Measurements from ENCODE around the gene EFCAB6.

The EFCAB6 gene

GRCh38 chr22:43637275-43638260 is 174.5 kb downstream of the EFCAB6 start:
- no peak for DNase-seq (ENCODE audit: low read depth)

DNA sequence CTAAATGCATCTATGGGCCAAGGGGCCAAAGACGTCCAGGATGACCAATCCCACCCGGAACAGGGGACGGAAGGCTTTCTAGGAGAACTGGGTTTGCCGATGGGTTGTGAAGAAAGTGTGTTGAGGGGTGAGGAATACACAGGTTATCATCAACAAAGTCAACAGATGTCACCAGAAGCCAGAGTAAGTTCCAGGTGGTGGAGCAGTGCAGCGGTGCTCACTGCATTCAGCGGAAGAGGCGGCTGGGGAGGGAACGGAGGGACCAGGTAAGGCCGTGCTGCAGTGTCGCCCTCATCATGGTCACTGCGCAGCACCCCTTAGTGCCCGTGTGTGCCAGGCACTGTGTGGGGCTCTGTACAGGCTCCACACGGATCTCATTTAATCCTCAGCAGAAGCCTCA is 176.0 kb downstream of the EFCAB6 start:
- DNase-seq (ENCODE audit: low read depth): no peak

GRCh38 chr22:43635101-43635500 is 177.0 kb downstream of the EFCAB6 start:
- no peak for DNase-seq (ENCODE audit: low read depth)

GRCh38 chr22:43634316-43634715 is 177.8 kb downstream of the EFCAB6 start:
- DNase-seq (ENCODE audit: low read depth): no peak

DNA sequence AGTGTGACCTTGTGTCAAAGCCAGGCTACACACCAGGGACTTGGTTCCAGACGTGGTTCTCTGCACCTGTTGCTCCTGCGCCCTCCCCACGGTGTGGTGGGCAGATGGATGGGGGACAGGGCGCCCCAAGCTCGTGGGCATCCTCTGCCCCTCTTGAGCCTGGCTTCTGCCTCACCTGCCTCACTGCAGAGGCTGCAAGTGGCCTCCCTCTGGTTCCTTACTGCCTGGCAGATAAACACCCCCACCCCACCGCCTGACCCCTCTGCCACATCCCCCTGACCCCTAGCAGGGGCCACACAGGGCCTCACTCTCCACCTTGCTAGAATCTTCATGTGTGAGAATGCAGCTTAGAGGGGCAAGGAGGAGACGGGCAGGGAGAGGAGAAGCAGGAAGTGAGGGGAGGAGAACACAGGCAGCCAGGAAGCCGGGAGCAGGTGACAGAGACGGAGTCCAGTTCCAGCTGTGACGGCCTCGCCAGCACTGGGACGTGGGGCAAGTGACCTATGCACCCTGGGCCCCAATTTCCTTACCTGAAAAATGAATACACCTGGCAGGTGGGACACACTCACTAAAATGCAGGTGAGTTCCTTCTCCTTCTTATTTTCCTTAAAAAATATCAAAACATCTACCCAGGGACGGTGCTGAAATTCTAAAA is 178.3 kb downstream of the EFCAB6 start:
- DNase-seq (ENCODE audit: low read depth): no peak

GRCh38 chr22:43631846-43632245 is 180.3 kb downstream of the EFCAB6 start:
- DNase-seq (ENCODE audit: low read depth): no peak

DNA sequence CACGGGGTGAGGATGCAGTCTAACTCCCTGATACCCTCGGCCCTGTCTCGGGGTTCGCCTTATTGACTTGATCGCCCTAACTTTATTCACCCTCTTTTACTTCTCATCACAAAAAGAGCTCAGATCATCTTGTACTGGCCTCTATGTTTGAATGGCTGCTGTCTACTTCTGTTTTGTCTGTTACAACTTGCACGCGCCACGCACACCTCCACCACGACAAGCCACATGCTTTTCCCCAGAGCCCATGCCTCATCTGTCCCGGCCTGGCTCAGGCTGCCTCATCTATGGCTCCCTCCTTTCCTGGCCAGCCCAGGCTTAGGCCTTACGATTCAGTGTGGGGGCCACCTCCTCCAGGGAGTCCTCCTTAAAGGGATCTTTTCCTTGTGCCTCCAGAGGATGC is 180.9 kb downstream of the EFCAB6 start:
- DNase-seq (ENCODE audit: low read depth): no peak

DNA sequence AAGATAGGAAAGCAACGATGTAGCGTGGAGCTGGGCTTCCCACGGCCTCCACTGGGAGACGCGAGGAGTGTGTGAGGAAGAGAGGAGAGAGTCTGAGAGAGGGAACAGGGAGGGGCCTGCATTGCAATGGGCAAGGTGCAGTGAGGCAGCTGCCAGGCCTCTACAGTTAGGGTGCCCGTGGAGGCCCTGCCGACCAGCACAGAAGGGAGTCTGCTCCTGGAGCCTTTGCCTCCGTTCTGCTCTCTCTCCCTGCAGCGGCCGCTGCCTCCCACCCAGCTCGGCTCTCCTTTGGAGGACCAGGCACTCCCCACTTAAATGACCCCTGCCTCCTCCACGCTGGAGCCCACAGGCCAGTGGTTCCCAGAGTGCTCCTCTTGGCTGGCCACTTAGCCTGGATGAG is 181.7 kb downstream of the EFCAB6 start:
- no peak for DNase-seq (ENCODE audit: low read depth)

DNA sequence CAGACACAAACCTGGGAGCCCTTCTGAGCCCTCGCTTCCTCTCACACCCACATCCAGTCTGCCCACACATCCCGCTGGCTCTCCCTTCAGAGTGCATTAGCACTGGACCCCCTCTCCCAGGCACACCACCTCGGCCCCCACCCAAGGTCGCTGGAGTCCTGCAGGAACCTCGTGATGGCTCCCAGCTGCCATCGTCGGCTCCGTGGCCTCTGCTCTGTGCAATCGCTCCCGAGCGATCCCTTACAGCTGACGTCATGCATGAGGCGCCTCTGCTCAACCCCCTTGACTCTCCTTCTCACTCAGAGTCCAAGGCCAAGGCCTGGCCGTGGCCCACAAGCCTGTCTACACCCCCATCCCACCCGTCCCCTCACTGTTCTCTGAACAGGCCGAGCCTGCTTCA is 183.9 kb downstream of the EFCAB6 start:
- DNase-seq (ENCODE audit: low read depth): no peak

DNA sequence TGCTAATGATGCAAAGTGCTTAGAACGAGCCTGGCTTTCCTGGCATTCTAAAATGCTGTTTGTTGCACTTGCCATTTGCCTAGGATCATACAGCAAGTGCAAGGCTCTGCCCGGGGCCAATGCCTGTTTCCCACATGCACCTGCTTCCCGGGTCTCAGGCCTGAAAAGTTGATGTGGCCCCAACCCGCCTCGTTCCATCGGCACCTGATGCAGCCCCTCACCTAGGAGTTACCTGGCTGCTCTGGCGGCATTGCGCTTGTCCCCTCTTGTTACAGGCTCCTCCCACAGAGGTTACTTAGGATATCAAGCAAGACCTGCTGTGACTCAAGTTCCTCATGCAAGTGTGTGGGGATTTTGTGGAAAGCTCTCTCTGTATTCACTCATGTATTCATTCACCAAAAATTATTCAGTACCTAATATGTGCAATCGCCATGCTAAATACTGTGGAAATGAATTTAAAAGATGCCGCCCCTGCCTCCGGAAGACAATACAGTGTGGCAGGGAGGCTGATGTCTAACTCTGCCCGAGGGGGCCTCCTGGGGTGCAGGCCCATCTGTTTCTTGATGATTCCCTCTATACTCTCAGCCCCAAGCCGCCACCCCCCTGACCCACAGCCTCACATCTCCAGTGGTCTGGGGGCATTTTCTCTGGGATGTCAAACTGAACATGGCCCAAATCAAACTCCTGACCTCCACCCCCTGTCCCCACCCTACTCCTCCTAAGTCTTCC is 184.5 kb downstream of the EFCAB6 start:
- no peak for DNase-seq (ENCODE audit: low read depth)

DNA sequence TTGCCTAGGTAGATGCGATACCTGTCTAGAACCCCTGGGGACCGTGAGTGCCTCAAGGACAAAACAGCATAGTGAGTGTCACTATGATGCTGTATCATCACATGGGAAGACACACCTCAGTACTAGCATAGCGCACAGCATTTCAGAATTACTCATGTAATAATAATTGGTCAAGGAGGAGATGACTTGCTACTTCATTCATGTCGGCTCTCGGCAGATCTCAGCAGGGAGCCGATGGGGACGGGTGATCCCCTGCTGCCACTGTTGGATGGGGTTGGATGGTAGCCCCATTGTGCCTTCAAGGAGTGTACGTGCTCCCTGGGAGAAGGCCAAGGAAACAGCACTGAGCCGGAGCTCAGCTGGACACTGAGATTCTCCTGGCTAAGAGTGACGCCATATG is 186.9 kb downstream of the EFCAB6 start:
- no peak for DNase-seq (ENCODE audit: low read depth)

- peak; percentile 6 for DNase-seq (ENCODE audit: low read depth)
These were observed 187.7 kb downstream of the EFCAB6 start for GRCh38 chr22:43624144-43624998.

- DNase-seq (ENCODE audit: low read depth): no peak
These were observed 189.2 kb downstream of the EFCAB6 start for GRCh38 chr22:43622886-43623285.

- DNase-seq (ENCODE audit: low read depth): no peak
These were observed 191.9 kb downstream of the EFCAB6 start for GRCh38 chr22:43620197-43620596.

- DNase-seq (ENCODE audit: low read depth): no peak
These were observed 193.6 kb downstream of the EFCAB6 start for GRCh38 chr22:43618517-43618916.

- DNase-seq (ENCODE audit: low read depth): no peak
These were observed 195.5 kb downstream of the EFCAB6 start for GRCh38 chr22:43616645-43617044.

DNA sequence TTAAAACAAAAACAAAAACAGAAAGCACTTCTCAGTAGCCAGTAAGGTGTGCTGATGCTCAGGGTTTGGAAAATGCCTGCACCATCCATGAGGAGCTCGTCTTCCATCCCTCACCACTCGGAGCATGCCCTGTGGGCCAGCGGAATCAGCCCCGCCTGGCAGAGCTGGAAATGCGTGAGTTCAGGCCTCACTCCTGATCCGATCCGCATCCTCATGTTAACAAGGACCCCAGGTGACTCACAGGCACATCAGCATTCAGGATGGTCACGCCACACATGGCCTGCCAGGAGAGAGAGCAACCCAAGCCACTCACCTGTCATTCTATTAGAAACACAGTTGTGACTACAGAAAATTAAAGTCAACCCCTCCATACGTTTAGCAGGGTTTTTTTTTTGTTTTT is 211.8 kb downstream of the EFCAB6 start:
- DNase-seq (ENCODE audit: low read depth): no peak

DNA sequence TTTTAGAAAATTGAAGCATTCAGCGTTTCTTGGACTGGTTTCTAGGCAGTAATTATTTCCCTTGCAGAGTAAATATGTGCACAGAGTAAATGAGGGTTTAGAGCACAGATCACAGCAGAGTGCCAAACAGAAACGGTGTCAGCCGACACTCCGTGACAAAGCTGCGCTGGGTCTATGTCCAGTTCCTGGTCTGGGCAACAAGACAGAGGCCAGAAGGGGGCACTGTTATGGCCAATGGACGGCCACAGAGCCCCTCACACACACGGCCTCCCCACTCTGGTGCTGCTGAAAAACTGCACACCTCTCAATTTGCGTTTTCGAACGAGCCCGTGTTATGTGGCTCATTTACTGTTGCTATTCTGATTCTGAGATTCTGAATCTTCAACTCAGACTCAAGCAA is 219.6 kb downstream of the EFCAB6 start:
- no peak for DNase-seq (ENCODE audit: low read depth)

DNA sequence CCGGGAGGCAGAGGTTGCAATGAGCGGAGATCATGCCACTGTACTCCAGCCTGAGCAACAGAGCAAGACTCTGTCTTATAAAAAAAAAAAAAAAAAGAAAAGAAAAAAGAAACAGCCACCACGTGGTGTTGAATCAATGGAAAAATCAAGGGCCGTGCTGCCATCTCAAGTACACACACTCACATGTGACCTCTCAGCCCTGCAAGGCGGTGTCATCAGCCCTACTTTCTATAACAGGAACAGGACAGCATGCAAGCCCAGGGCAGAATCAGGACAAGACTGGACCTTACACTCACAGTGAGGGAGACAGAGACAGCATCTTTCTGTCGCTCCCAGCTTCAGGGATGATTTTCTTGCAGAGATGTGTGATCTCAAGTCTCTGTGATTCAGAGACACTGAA is 220.7 kb downstream of the EFCAB6 start:
- no peak for DNase-seq (ENCODE audit: low read depth)

GRCh38 chr22:43587574-43587973 is 224.5 kb downstream of the EFCAB6 start:
- DNase-seq (ENCODE audit: low read depth): no peak

DNA sequence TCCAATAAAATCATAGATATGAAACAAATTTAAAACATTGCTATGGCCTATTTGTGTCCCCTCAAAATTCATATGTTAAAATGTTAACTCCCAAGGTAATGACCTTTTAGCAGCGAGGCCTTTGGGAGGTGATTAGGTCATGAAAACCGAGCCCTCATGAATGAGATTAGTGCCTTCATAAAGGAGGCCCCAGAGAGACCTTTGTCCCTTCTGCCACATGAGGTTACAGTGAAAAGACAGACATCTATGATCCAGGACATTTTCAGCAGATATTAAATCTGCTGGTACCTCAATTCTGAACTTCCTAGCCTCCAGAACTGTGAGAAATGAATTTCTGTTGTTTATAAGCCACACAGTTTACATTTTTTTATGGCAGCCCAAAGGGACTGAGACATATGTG is 228.6 kb downstream of the EFCAB6 start:
- DNase-seq (ENCODE audit: low read depth): no peak

- DNase-seq (ENCODE audit: low read depth): no peak
These were observed 229.7 kb downstream of the EFCAB6 start for GRCh38 chr22:43582394-43582793.
